Embryonic facial prominence (tissue), 1 donor: Measurements from ENCODE around the gene SNX1.
A peak's percentile ranks its signal among the peaks of the same experiment; 100 is the strongest.

Experiments
- DNase-seq: peaks from one replicate; pipeline ENCODE4 v3.0.0-alpha.2; 2016; ENCODE audit errors: extremely low spot score

SNX1 gene

GRCh38 chr15:64162869-64163658 is 67.3 kb downstream of the SNX1 start, which contains the start of gene PPIB:
Gene PPIB (minus strand): TSS chr15:64163022. CDS start chr15:64162986, 36 bp downstream.
- peak; percentile 87 for DNase-seq

GRCh38 chr15:64163659-64164362 is 68.0 kb downstream of the SNX1 start:
- no peak for DNase-seq

- DNase-seq: no peak
Measured at GRCh38 chr15:64164436-64164835, 68.7 kb downstream of the SNX1 start.

- no peak for DNase-seq
Measured at GRCh38 chr15:64166102-64166890, 70.5 kb downstream of the SNX1 start.

- no peak for DNase-seq
Measured at GRCh38 chr15:64180235-64180824, 84.5 kb downstream of the SNX1 start.

- DNase-seq: no peak
Measured at GRCh38 chr15:64182859-64183370, 87.1 kb downstream of the SNX1 start.

GRCh38 chr15:64185146-64185911 is 89.5 kb downstream of the SNX1 start:
- no peak for DNase-seq

- no peak for DNase-seq
Measured at GRCh38 chr15:64187396-64188191, 91.8 kb downstream of the SNX1 start.
